ENCODE measurements around the gene CHCHD1.

DNA sequence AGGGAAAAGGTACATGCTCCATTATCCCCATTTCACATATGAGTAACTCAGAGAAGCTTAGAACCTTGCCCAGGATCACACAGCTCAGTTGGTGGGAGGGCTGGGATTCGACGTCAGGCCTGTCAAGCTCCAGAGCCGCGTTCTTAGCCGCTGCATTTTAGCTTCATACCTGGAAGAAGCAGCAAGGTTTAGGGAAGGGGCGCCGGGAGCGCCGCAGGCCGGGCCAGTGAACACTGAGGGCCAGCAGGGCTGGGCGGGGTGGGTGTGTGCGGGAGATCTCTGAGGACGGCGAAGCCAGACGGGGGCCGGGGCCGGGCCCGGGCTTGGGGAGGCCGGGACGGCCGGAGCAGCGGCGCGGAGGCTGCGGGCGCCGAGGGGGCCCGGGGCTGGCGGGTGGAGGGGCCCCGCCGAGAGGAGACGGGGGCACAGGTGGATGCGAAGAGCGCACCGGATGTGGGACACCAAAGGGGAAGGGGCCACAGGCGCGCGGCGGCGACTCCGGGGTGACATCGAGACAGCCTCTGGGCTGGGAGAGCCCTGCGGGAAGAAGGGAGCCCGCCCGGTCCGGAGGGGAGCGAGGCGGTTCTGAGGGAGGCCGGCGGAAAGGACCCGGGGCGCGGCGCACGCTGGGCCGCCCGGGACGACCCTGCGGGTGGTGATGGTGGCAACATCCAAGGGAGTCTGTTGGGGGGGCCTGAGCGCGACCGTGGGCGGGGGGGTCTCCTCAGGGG is 29.1 kb downstream of the CHCHD1 start:
- TF ChIP-seq CTCF (IDR thresholded peaks at IDR 0.05) (no peak), POLR2A (IDR thresholded peaks at IDR 0.05) (no peak)
